Progenitor cell of endocrine pancreas (in vitro differentiated cells): ENCODE data around the gene KCNQ1. TPM values are rescaled to one million over a fixed set of nuclear protein-coding genes. Genes with fewer than 3 reads are reported as not detected.

ENCODE experiments used
- DNase-seq: peaks from one replicate; pipeline ENCODE4 v3.0.0; 2021; ENCODE audit warnings: low spot score; ENCODE audit not compliant: unreplicated experiment
- H3K27ac Mint-ChIP-seq: 2 replicates; pipeline ENCODE4 v1.8.0; 2021; ENCODE audit warnings: mild to moderate bottlenecking, moderate library complexity, mixed read lengths
- H3K27me3 Mint-ChIP-seq: 2 replicates; pipeline ENCODE4 v1.8.0; 2021; ENCODE audit warnings: mixed read lengths
- H3K36me3 Mint-ChIP-seq: 2 replicates; pipeline ENCODE4 v1.8.0; 2022; ENCODE audit warnings: mixed read lengths; ENCODE audit not compliant: insufficient read depth
- H3K4me1 Mint-ChIP-seq: 2 replicates; pipeline ENCODE4 v1.8.0; 2021; ENCODE audit warnings: low read depth, mixed read lengths
- H3K4me3 Mint-ChIP-seq: 2 replicates; pipeline ENCODE4 v1.8.0; 2021; ENCODE audit warnings: low read depth, mild to moderate bottlenecking, moderate library complexity, mixed read lengths
- H3K9me3 Mint-ChIP-seq: 2 replicates; pipeline ENCODE4 v1.8.0; 2021; ENCODE audit warnings: low read depth, mixed read lengths
- CTCF ChIP-seq: fragments of 200-600 bp; sonication (generic); IDR thresholded peaks from one replicate; pipeline ENCODE4 v1.5.0; 2021; ENCODE audit warnings: antibody characterized with exemption, mild to moderate bottlenecking; ENCODE audit not compliant: unreplicated experiment
- total RNA-seq: library from RNA; stranded (reverse); gene quantifications from 2 replicates; pipeline ENCODE4 v1.2.1, GENCODE V29; 2021

KCNQ1 gene
- total RNA-seq, 1 donor from 2014 or later: 3.3 TPM

DNA sequence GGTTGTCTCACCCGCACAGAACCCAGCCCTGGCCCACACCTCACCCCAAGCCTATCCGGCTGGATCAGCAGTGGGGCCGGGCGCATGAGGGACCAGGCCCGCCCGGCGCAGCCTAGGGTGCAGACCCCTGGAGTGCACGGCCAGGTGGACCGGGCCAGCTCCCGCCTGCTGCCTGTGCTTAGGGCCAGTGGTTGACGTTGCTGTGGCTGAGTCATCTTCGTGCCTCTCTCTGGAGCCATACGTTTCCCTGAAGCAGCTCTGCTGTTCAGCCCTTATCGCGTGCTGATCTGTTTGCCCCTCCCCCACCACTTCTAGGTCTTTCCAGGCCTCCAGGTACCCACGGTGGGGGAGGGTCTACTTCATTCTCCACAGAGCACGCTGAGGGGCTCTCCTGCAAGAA, 401.2 kb downstream of the KCNQ1 start:
- H3K4me1 Mint-ChIP-seq: peaks cover 8% of the 10 kb centered on the region
- TF ChIP-seq CTCF: no peak
- no peak for DNase-seq
- peaks cover 6% of the 10 kb centered on the region for H3K27me3 Mint-ChIP-seq
- no peak overlapping the region for H3K4me3 Mint-ChIP-seq
- H3K27ac Mint-ChIP-seq: no peak overlapping the region
- H3K9me3 Mint-ChIP-seq: no peaks in the 10 kb centered on the region
- H3K36me3 Mint-ChIP-seq: no peaks in the 10 kb centered on the region

- H3K9me3 Mint-ChIP-seq: no peaks in the 10 kb centered on the region
- H3K27me3 Mint-ChIP-seq: peaks cover 5% of the 10 kb centered on the region
- H3K4me3 Mint-ChIP-seq: no peak overlapping the region
- no peak for DNase-seq
- H3K36me3 Mint-ChIP-seq: no peaks in the 10 kb centered on the region
- no peak for TF ChIP-seq CTCF
- no peak overlapping the region for H3K27ac Mint-ChIP-seq
- H3K4me1 Mint-ChIP-seq: peaks cover 7% of the 10 kb centered on the region
These were observed 401.7 kb downstream of the KCNQ1 start for GRCh38 chr11:2846470-2846869.

GRCh38 chr11:2847561-2847960, 402.8 kb downstream of the KCNQ1 start:
- Mint-ChIP-seq H3K4me3 (no peak overlapping the region), H3K27me3 (peaks cover 5% of the 10 kb centered on the region), H3K36me3 (no peaks in the 10 kb centered on the region), H3K27ac (no peak overlapping the region), H3K9me3 (no peaks in the 10 kb centered on the region), H3K4me1 (peaks cover 7% of the 10 kb centered on the region)
- TF ChIP-seq CTCF: no peak
- DNase-seq: no peak

DNA sequence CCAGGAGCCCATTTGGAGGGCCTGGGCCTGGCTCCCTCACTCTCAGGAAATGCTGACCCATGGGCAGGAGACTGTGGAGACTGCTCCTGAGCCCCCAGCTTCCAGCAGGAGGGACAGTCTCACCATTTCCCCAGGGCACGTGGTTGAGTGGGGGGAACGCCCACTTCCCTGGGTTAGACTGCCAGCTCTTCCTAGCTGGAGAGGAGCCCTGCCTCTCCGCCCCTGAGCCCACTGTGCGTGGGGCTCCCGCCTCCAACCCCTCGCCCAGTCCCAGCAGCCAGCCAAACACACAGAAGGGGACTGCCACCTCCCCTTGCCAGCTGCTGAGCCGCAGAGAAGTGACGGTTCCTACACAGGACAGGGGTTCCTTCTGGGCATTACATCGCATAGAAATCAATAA, 403.7 kb downstream of the KCNQ1 start:
- no peak for TF ChIP-seq CTCF
- DNase-seq: no peak
- H3K27ac Mint-ChIP-seq: no peak overlapping the region
- H3K36me3 Mint-ChIP-seq: no peaks in the 10 kb centered on the region
- no peak overlapping the region for H3K4me3 Mint-ChIP-seq
- H3K27me3 Mint-ChIP-seq: peaks cover 5% of the 10 kb centered on the region
- H3K9me3 Mint-ChIP-seq: no peaks in the 10 kb centered on the region
- H3K4me1 Mint-ChIP-seq: peaks cover 7% of the 10 kb centered on the region

GRCh38 chr11:2849994-2850770, 405.4 kb downstream of the KCNQ1 start:
- peaks cover 4% of the 10 kb centered on the region for H3K4me1 Mint-ChIP-seq
- H3K4me3 Mint-ChIP-seq: no peak overlapping the region
- H3K27me3 Mint-ChIP-seq: peaks cover 15% of the 10 kb centered on the region
- no peak for DNase-seq
- no peak overlapping the region for H3K27ac Mint-ChIP-seq
- no peaks in the 10 kb centered on the region for H3K9me3 Mint-ChIP-seq
- no peak for TF ChIP-seq CTCF
- H3K36me3 Mint-ChIP-seq: no peaks in the 10 kb centered on the region
